HepG2 (cell line): ENCODE data around the gene KIRREL3. TPM values are rescaled to one million over a fixed set of nuclear protein-coding genes. Genes with fewer than 3 reads are reported as not detected.

ENCODE experiments used
- ATAC-seq: fragments of 200-7000 bp; cut with Tn5 transposase; 3 replicates; pipeline ENCODE4 v1.9.1; 2020; ENCODE audit warnings: mild to moderate bottlenecking, moderate library complexity
- BruUV-seq: library from RNA; stranded (reverse); fragments of 400-500 nt; replicated peaks from 2 replicates; lab custom pipeline; 2021; lab: Mats Ljungman, UMichigan
- CTCF ChIA-PET: fragments of 300-600 bp; formaldehyde crosslinking; extraction: SDS; loops from one replicate; lab custom pipeline; 2021; ENCODE audit warnings: low total read pairs, inconsistent platforms, low intra/inter-chr PET ratio; lab: Yijun Ruan, JAX
- POLR2A ChIA-PET: fragments of 350-600 bp; sonication (Branson Sonifier 250); formaldehyde crosslinking; loops from one replicate; lab custom pipeline; 2020; ENCODE audit warnings: antibody characterized with exemption, inconsistent platforms; lab: Yijun Ruan, JAX
- DNase-seq: peaks from one replicate; pipeline ENCODE4 v3.0.0-alpha.2; 2015; ENCODE audit warnings: low spot score
- FAIRE-seq: peaks from 3 replicates; lab custom pipeline; 2011; peaks lifted over from hg19 to GRCh38; lab: Jason Lieb, UNC
- H2AFZ ChIP-seq: one replicate; pipeline ENCODE4 v1.6.1; 2011; ENCODE audit warnings: low read length, inconsistent platforms
- H3K27ac ChIP-seq: fragments of 300-600 bp; 3 replicates; pipeline ENCODE4 v1.8.0; 2011; ENCODE audit warnings: mixed run types, mild to moderate bottlenecking, mixed read lengths, low read length, inconsistent platforms; ENCODE audit not compliant: insufficient read depth; ENCODE audit errors: extremely low read length
- H3K27me3 ChIP-seq, 2 experiments: fragments of 200-600 bp in 1 of 2; 2 replicates in 1 of 2; 3 replicates in 1 of 2; pipeline versions ENCODE4 v1.6.0 to v1.8.0; 2011; ENCODE audit warnings: low read length in 2 of 2, mild to moderate bottlenecking in 2 of 2, moderate library complexity in 2 of 2, inconsistent platforms in 1 of 2; ENCODE audit not compliant: insufficient read depth in 2 of 2, control insufficient read depth in 1 of 2
- H3K36me3 ChIP-seq, 2 experiments: fragments of 200-600 bp in 1 of 2; replicated peaks in 1 of 2; 2 replicates in 1 of 2; 3 replicates in 1 of 2; pipeline versions ENCODE4 v1.5.1 to v1.8.0; 2011; ENCODE audit warnings: low read length in 2 of 2, inconsistent platforms in 1 of 2; ENCODE audit not compliant: insufficient read depth in 2 of 2, control insufficient read depth in 1 of 2
- H3K4me1 ChIP-seq: 2 replicates; pipeline ENCODE4 v1.5.1; 2012; ENCODE audit warnings: low read length, inconsistent platforms; ENCODE audit not compliant: insufficient read depth
- H3K4me2 ChIP-seq: 2 replicates; pipeline ENCODE4 v1.6.0; 2011; ENCODE audit warnings: low read depth, low read length, inconsistent platforms
- H3K4me3 ChIP-seq, 3 experiments: fragments of 200-600 bp in 1 of 3; sonication (generic), shearing (Covaris generic) in 1 of 3; replicated peaks in 1 of 3; 2 replicates each; pipeline ENCODE4 v1.5.1; 2011 to 2016; ENCODE audit warnings: low read length in 3 of 3, inconsistent platforms in 2 of 3, low read depth in 2 of 3, mild to moderate bottlenecking in 2 of 3, control low read depth in 1 of 3, mixed read lengths in 1 of 3; ENCODE audit not compliant: insufficient read depth in 1 of 3
- H3K79me2 ChIP-seq: one replicate; pipeline ENCODE4 v1.6.1; 2011; ENCODE audit warnings: low read length, inconsistent platforms; ENCODE audit not compliant: insufficient read depth
- H3K9ac ChIP-seq: 2 replicates; pipeline ENCODE4 v1.6.0; 2011; ENCODE audit warnings: mild to moderate bottlenecking, low read depth, low read length, inconsistent platforms; ENCODE audit not compliant: insufficient read depth
- H3K9me3 ChIP-seq: 2 replicates; pipeline ENCODE4 v1.5.1; 2012; ENCODE audit warnings: mild to moderate bottlenecking, low read length
- H4K20me1 ChIP-seq: 2 replicates; pipeline ENCODE4 v1.6.0; 2011; ENCODE audit warnings: inconsistent platforms, mild to moderate bottlenecking, low read length, moderate library complexity; ENCODE audit not compliant: insufficient read depth
- BRD4 ChIP-seq: sonication (generic); formaldehyde crosslinking; IDR thresholded peaks from 2 replicates; pipeline ENCODE4 v1.4.0; 2020; ENCODE audit warnings: missing genetic modification reagents
- CCDC6 ChIP-seq: sonication (generic); formaldehyde crosslinking; IDR thresholded peaks from 2 replicates; pipeline ENCODE4 v1.8.1; 2022; ENCODE audit warnings: mild to moderate bottlenecking, missing genetic modification reagents, moderate library complexity
- CENPX ChIP-seq: sonication (generic); formaldehyde crosslinking; IDR thresholded peaks from 2 replicates; pipeline ENCODE4 v1.9.0; 2021; ENCODE audit warnings: mild to moderate bottlenecking, missing genetic modification reagents, moderate library complexity
- ETV5 ChIP-seq: IDR thresholded peaks from 2 replicates; pipeline ENCODE4 v1.6.1; 2018; ENCODE audit warnings: missing biosample characterization, missing genetic modification reagents, inconsistent platforms, borderline replicate concordance
- MAFF ChIP-seq: IDR thresholded peaks from 2 replicates; pipeline ENCODE4 v1.6.1; 2011; ENCODE audit warnings: low read depth, low read length, improper control_type of control experiment
- MIER3 ChIP-seq: IDR thresholded peaks from 2 replicates; pipeline ENCODE4 v1.6.1; 2016; ENCODE audit warnings: missing compliant biosample characterization, borderline replicate concordance
- RFXAP ChIP-seq: sonication (generic); formaldehyde crosslinking; IDR thresholded peaks from 2 replicates; pipeline ENCODE4 v1.4.0; 2020; ENCODE audit warnings: missing genetic modification reagents, borderline replicate concordance
- SALL2 ChIP-seq: sonication (generic); formaldehyde crosslinking; IDR thresholded peaks from 2 replicates; pipeline ENCODE4 v1.8.1; 2023; ENCODE audit warnings: mild to moderate bottlenecking, missing genetic modification reagents, inconsistent platforms
- SMAD9 ChIP-seq: sonication (generic); formaldehyde crosslinking; IDR thresholded peaks from 2 replicates; pipeline ENCODE4 v1.5.1; 2020; ENCODE audit warnings: mild to moderate bottlenecking, missing genetic modification reagents
- TBL1XR1 ChIP-seq: fragments of 150-350 bp; IDR thresholded peaks from 2 replicates; pipeline ENCODE4 v1.6.1; 2014; ENCODE audit warnings: borderline replicate concordance, low read length; ENCODE audit not compliant: partially characterized antibody
- ZNF589 ChIP-seq: sonication (generic); formaldehyde crosslinking; conservative IDR thresholded peaks from 2 replicates; pipeline ENCODE4 v1.8.0; 2022; ENCODE audit warnings: mild to moderate bottlenecking, moderate library complexity, missing genetic modification reagents
- ZNF83 ChIP-seq: sonication (generic); formaldehyde crosslinking; IDR thresholded peaks from 2 replicates; pipeline ENCODE4 v1.4.0; 2020; ENCODE audit warnings: missing genetic modification reagents, mild to moderate bottlenecking, borderline replicate concordance
- WGBS: methylation state at CpG from one replicate; pipeline ENCODE4 v1.1.6; 2017; ENCODE audit warnings: low lambda C conversion rate; 5-methylcytosine and 5-hydroxymethylcytosine counted together
- in situ Hi-C: cut with HindIII; loops from 2 replicates; pipeline ENCODE4 v1.10.0; 2017; ENCODE audit warnings: low pct_unique_long_range_greater_than_20kb; ENCODE audit not compliant: extremely low pct_ligation_motif_present
- intact Hi-C: fragments of 100-400 bp; cut with micrococcal nuclease; formaldehyde crosslinking; loops from one replicate; pipeline ENCODE4 v1.10.0; 2022; ENCODE audit not compliant: unreplicated experiment
- polyA plus RNA-seq, 8 experiments: library from polyadenylated mRNA; depleted of rRNA in 3 of 8; stranded (reverse) in 7 of 8; unstranded in 1 of 8; fragments of >200 nt; fragmentation: Illumina TruSeq in 4 of 8; extraction: Trizol in 4 of 8; gene quantifications; 2 replicates each; pipeline versions ENCODE4 v1.2.1 to v1.2.3, GENCODE V29; 2011 to 2016; ENCODE audit warnings: low read depth in 4 of 8, missing spikeins in 1 of 8, mixed read lengths in 1 of 8; ENCODE audit not compliant: insufficient read depth in 1 of 8
- total RNA-seq, 5 experiments: library from RNA; depleted of rRNA; stranded (reverse); fragments of >200 nt; fragmentation: Illumina TruSeq; extraction: Trizol; gene quantifications; 2 replicates each; pipeline ENCODE4 v1.2.3, GENCODE V29; 2016; ENCODE audit warnings: low read depth in 1 of 5
- TF ChIP-seq, protein P1 (sequence below): sonication (generic); formaldehyde crosslinking; IDR thresholded peaks from 2 replicates; pipeline ENCODE4 v1.4.0; 2020; ENCODE audit warnings: missing genetic modification reagents, mild to moderate bottlenecking, borderline replicate concordance
- TF ChIP-seq, protein P2 (sequence below): sonication (generic); formaldehyde crosslinking; IDR thresholded peaks from 2 replicates; pipeline ENCODE4 v1.4.0; 2020; ENCODE audit warnings: missing genetic modification reagents
- TF ChIP-seq, protein P3 (sequence below): sonication (generic); formaldehyde crosslinking; IDR thresholded peaks from 2 replicates; pipeline ENCODE4 v1.5.1; 2020; ENCODE audit warnings: mild to moderate bottlenecking, missing genetic modification reagents, moderate library complexity
- TF ChIP-seq, protein P4 (sequence below): sonication (generic); formaldehyde crosslinking; IDR thresholded peaks from 2 replicates; pipeline ENCODE4 v1.9.0; 2021; ENCODE audit warnings: missing genetic modification reagents, mild to moderate bottlenecking, borderline replicate concordance
- TF ChIP-seq, protein P5 (sequence below): sonication (generic); formaldehyde crosslinking; IDR thresholded peaks from 2 replicates; pipeline ENCODE4 v1.8.0; 2022; ENCODE audit warnings: missing genetic modification reagents, mild to moderate bottlenecking, borderline replicate concordance

KIRREL3 gene
- total and polyA plus RNA-seq, 2 of the 13 experiments (the other 11 are each of a cell fraction or from before 2014, with no cell fraction given), result not detected

DNA sequence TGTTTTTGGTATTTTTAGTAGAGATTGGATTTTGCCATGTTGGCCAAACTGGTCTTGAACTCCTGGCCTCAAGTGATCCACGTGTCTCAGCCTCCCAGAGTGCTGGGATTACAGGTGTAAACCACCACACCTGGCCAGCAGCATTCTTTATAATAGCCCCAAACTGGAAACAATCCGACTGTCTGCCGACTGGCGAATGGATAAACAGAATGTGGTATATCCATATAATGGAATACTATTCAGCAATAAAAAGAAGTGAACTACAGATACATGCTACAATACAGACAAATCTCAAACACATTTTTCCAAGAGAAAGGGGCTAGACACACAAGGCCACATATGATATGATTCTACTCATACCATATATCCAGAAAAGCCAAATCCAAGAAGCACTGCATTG, 493.8 kb downstream of the KIRREL3 start:
- no peak for ATAC-seq
- intact Hi-C loops (no loop called here), in situ Hi-C loops (no loop called here)
- FAIRE-seq, result no peak
- Histone ChIP-seq H3K27ac (no peak overlapping the region), H4K20me1 (no peaks in the 10 kb centered on the region), H3K4me3 (no peak overlapping the region), H3K4me2 (no peak overlapping the region), H3K36me3 (no peaks in the 10 kb centered on the region), H3K79me2 (no peaks in the 10 kb centered on the region), H3K4me1 (no peaks in the 10 kb centered on the region), H2AFZ (no peak overlapping the region), H3K9me3 (no peaks in the 10 kb centered on the region), H3K27me3 (peaks cover 3 to 16% of the 10 kb centered on the region in 2 experiments; a peak in 3 of 5 replicates), H3K9ac (no peak overlapping the region)
- BruUV-seq, result no TSS peak
- POLR2A ChIA-PET, result no interaction called here
- WGBS, result 42% methylated on average over 4 of the region's 4 CpGs
- CTCF ChIA-PET, result no interaction called here
- DNase-seq, result no peak
- TF ChIP-seq, protein P1, sequence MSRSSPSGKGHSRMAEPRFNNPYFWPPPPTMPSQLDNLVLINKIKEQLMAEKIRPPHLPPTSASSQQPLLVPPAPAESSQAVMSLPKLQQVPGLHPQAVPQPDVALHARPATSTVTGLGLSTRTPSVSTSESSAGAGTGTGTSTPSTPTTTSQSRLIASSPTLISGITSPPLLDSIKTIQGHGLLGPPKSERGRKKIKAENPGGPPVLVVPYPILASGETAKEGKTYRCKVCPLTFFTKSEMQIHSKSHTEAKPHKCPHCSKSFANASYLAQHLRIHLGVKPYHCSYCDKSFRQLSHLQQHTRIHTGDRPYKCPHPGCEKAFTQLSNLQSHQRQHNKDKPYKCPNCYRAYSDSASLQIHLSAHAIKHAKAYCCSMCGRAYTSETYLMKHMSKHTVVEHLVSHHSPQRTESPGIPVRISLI, result no peak
- TF ChIP-seq, protein P2, sequence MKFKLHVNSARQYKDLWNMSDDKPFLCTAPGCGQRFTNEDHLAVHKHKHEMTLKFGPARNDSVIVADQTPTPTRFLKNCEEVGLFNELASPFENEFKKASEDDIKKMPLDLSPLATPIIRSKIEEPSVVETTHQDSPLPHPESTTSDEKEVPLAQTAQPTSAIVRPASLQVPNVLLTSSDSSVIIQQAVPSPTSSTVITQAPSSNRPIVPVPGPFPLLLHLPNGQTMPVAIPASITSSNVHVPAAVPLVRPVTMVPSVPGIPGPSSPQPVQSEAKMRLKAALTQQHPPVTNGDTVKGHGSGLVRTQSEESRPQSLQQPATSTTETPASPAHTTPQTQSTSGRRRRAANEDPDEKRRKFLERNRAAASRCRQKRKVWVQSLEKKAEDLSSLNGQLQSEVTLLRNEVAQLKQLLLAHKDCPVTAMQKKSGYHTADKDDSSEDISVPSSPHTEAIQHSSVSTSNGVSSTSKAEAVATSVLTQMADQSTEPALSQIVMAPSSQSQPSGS (CRISPR knock-in tag), result no peak
- TF ChIP-seq MIER3 (CRISPR knock-in tag) (no peak), ZNF589 (no peak), ETV5 (CRISPR knock-in tag) (no peak), MAFF (no peak), CCDC6 (CRISPR knock-in tag) (no peak), ZNF83 (no peak), TBL1XR1 (no peak), SMAD9 (no peak), BRD4 (CRISPR knock-in tag) (no peak), CENPX (no peak), SALL2 (CRISPR knock-in tag) (no peak), RFXAP (no peak)
- TF ChIP-seq, protein P3, sequence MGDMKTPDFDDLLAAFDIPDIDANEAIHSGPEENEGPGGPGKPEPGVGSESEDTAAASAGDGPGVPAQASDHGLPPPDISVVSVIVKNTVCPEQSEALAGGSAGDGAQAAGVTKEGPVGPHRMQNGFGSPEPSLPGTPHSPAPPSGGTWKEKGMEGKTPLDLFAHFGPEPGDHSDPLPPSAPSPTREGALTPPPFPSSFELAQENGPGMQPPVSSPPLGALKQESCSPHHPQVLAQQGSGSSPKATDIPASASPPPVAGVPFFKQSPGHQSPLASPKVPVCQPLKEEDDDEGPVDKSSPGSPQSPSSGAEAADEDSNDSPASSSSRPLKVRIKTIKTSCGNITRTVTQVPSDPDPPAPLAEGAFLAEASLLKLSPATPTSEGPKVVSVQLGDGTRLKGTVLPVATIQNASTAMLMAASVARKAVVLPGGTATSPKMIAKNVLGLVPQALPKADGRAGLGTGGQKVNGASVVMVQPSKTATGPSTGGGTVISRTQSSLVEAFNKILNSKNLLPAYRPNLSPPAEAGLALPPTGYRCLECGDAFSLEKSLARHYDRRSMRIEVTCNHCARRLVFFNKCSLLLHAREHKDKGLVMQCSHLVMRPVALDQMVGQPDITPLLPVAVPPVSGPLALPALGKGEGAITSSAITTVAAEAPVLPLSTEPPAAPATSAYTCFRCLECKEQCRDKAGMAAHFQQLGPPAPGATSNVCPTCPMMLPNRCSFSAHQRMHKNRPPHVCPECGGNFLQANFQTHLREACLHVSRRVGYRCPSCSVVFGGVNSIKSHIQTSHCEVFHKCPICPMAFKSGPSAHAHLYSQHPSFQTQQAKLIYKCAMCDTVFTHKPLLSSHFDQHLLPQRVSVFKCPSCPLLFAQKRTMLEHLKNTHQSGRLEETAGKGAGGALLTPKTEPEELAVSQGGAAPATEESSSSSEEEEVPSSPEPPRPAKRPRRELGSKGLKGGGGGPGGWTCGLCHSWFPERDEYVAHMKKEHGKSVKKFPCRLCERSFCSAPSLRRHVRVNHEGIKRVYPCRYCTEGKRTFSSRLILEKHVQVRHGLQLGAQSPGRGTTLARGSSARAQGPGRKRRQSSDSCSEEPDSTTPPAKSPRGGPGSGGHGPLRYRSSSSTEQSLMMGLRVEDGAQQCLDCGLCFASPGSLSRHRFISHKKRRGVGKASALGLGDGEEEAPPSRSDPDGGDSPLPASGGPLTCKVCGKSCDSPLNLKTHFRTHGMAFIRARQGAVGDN, result no peak
- TF ChIP-seq, protein P4, sequence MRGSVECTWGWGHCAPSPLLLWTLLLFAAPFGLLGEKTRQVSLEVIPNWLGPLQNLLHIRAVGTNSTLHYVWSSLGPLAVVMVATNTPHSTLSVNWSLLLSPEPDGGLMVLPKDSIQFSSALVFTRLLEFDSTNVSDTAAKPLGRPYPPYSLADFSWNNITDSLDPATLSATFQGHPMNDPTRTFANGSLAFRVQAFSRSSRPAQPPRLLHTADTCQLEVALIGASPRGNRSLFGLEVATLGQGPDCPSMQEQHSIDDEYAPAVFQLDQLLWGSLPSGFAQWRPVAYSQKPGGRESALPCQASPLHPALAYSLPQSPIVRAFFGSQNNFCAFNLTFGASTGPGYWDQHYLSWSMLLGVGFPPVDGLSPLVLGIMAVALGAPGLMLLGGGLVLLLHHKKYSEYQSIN (CRISPR knock-in tag), result no peak
- TF ChIP-seq, protein P5, sequence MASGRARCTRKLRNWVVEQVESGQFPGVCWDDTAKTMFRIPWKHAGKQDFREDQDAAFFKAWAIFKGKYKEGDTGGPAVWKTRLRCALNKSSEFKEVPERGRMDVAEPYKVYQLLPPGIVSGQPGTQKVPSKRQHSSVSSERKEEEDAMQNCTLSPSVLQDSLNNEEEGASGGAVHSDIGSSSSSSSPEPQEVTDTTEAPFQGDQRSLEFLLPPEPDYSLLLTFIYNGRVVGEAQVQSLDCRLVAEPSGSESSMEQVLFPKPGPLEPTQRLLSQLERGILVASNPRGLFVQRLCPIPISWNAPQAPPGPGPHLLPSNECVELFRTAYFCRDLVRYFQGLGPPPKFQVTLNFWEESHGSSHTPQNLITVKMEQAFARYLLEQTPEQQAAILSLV, result no peak
